GM18502 (cell line): ENCODE measurements around the gene ADAM29.
A peak's percentile ranks its signal among the peaks of the same experiment; 100 is the strongest.
"Not testable (repeated sequence)": the region's sequence is repeated elsewhere in the genome, so short reads cannot be mapped to it uniquely, and the experiment has no call there.

ENCODE experiments used
- ATAC-seq: cut with Tn5 transposase; IDR thresholded peaks from one replicate; pipeline ENCODE4 v1.9.1; 2021; ENCODE audit warnings: mild to moderate bottlenecking; ENCODE audit not compliant: unreplicated experiment, poor library complexity

Gene ADAM29

GRCh38 chr4:174918058-174918457 lies at the start of gene ADAM29:
ADAM29 (plus strand) TSS chr4:174918358; CDS start chr4:174975526, 57,168 bp downstream.
- no peak for ATAC-seq

DNA sequence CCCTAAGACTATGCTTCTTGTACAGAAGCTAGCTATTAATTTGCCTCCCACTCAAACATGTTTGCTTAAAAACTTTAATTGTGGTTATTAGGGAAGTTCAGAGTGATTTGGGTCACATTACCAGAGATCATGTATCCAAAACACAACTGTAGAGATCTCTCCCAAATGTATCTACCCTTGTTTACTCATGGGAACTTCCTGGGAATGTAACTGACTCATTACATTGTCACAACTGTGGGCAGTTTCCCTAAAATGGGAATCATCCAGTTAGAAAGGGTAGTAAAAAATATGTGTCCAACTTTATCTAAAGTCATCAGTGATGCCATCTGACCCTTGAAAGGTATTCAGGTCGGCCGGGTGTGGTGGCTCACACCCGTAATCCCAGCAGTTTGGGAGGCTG lies 48.8 kb upstream of the ADAM29 start:
- ATAC-seq: no peak

GRCh38 chr4:174870311-174870710 lies 47.8 kb upstream of the ADAM29 start:
- no peak for ATAC-seq

DNA sequence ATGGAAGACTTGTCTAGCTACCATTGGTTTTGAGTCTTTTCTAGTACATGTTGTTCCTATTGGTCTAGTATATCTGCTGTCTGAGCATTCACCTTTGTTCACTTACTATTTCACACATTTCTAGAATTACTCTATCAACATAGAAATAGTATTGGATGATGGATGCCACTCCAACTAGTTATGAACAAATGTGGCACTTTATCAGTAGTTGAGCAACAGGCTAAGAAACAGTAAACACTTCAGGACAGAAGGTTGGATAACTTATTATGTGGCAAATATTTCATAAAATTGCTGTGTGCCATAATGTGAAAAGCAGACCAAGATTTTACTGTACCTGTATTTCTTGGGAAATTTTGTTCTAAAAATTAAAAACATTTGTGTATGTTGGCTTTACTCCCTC lies 46.8 kb upstream of the ADAM29 start:
- ATAC-seq: no peak

DNA sequence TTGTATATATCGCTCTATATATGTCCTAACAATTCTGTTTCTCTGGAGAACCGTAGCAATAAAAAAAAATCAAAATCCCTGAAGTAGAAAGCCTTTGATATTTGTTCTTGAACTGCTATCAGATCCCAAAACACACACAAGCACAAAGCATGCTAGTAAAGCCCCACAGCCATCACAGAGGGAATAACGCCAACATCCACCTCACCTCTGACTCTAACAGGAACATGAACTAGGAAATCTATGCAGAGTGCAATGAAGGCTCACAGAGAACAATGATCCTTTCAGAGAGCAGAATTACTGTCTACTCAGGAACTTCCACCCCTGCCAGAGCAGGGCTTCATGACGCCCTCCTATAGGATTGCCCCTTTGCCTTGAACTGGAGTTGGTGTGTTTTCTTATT lies 45.0 kb upstream of the ADAM29 start:
- ATAC-seq: not testable (repeated sequence)

DNA sequence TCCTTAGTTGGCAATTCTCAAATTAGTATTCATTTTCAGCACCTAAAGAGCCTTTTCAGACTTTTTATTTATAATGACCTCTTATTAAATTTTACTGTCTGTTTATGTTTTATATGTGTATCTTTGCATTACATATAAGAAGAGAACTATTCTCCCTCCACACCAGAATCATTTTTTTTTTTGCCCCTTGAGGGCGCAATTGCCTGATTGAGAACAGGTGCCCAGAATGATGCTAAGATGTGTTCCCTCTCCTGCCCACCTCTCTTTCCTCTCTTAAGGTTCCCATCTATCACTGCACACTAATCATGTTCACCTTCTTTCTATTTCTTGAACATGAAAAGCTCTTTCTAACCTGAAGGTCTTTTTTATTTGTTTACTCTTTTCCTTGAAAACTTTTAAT lies 44.2 kb upstream of the ADAM29 start:
- peak; percentile 47 for ATAC-seq

- ATAC-seq: no peak
Observed at GRCh38 chr4:174874898-174875297, 43.3 kb upstream of the ADAM29 start.

DNA sequence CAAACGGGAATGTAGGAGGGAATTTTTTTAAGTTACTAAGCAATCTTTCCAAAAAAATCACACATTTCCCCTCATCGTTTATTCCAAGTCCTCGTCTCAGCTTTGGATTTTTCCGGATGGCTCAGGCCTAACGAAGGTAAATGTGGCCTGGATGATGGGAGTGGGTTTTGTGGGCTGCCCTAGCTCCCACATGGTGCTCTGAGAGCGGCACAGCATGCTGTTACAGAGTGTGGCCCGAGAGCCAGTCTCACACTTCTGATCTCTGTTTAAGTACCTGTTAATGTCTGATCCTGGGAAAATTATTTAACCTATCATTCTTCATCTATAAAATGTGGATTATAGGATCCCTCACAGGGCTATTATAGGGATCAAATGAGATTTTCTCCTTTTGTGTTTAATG lies 38.2 kb upstream of the ADAM29 start:
- ATAC-seq: no peak

DNA sequence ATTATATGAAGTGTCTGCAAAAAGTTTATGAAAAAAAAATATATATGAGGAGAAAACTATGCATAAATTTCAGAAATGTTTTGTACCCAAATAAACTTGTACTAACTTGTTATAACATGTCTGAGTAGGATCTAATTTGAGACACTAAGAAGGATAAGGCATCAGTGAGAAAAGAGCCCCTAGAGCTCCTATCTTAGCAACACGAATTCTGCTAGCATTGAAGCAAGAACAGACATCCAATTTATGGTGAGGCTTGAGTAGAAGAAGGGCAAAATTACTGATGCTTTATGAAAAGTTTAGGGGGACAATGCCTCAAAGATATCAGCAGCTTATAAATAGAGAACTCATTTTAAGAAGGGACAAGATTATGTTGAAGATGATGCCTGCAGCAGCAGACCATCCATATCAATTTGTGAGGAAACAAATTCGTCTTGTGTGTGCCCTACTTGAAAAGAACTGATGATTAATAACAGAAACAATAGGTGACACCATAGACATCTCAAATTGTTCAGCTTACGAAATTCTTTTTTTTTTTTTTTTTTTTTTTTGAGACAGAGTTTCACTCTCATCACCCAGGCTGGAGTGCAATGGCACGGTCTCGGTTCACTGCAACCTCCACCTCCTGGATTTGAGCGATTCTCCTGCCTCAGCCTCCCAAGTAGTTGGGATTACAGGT lies 35.7 kb upstream of the ADAM29 start:
- ATAC-seq: no peak

DNA sequence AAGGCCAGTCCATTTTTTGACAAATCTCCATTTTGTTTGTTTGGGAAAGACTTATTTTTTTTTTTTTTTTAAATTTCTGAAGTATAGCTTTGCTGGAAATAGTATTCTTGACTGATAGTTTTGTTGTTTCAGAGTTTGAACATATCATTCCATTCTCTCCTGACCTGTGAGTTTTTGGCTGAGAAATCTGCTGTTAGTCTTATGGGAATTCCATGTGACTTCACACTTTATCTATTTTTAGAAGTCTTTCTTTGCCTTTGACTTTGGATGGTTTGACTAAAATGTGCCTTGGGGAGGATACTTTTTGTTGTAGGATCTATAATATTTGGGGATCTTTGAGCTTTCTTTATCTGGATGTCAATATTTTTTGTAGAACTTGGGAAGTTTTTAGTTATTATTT lies 10.7 kb upstream of the ADAM29 start:
- no peak for ATAC-seq

DNA sequence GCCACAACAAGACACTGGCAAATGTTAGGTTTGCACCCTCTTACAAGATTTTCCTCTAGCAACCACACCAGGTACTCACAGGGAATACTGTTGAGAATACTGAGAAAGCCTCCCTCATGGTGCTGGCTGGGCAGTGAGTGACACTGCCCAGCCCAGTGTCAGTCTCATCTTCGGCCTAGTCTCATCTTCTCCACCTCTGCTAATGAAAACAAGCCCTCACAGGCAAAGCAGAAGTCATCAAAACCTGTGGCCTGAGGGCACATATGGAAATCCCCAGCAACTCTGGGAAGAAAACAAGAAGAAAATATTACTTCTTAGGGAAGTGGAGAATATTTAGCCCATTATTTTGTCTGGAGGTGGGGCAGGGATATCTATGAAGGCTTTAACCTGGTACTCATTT lies 7.9 kb upstream of the ADAM29 start:
- no peak for ATAC-seq

DNA sequence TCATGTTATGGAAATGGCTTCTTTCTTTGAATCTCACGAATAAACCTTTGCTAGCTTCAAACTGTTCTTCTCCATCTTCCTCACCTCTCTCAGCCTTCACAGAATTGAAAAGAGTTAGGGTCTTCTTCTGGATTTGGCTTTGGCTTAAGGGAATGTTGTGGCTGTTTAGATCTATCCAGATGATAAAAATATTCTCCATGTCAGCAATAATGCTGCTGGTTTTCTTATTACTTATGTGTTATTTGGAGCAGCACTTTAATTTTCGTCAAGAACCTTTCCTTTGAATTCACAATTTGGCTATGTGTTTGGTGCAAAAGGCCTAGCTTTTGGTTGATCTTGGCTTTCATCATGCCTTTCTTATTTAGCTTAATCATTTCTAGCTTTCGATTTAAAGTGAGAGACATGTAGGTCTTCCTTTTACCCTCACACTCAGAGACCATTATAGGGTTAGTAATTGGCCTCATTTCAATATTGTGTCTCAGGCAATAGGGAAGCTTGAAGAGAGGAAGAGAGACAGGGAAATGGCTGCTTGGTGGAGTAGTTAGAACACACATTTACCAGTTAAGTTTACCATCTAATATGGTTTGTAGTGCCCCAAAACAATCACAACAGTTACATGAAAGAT lies 5.1 kb upstream of the ADAM29 start:
- ATAC-seq: no peak

DNA sequence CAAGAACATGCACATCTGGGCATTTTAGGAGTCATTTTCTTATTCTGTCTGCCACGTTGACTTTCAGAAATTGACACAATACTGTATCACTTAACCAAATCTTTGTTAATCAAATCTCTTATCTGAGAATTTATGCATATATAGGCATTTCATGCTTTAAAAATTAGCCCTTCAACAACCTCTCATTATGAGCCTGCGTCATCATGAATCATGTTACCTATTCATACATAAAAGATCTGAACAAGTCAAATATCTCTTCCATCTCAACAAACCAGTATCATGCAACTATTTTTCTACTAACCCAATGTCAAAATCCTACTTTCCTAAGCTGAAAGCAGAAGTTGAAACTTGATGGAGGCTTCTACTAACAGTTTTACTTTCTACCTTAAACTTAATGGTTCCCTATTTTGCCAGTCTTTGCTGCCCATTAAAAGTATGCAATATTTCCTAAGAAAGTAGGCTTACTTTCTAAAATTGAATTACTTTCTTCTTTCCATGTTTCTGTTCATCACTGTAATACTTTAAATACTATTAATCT lies 1.8 kb downstream of the ADAM29 start:
- no peak for ATAC-seq

GRCh38 chr4:174926958-174927357 lies 8.8 kb downstream of the ADAM29 start:
- ATAC-seq: no peak

DNA sequence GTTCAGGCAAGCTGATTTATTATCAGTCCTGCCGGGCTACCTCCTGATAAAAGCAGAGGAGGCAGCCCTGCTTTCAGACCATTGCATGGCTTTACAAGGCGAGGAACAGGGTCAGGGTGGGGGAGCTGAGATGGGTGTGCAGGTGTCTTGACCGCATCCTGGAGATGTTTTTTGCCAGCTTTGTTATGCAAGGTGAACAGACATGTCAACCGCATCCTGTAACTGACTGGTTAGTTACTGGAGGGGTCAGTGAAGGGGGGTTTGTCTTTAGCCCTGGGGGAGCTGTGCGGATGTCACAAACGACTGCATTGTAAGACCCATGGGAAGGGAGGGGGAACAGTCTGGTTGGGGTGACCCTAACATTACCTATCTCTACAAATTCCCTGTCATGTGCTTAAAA lies 10.0 kb downstream of the ADAM29 start:
- ATAC-seq: no peak

DNA sequence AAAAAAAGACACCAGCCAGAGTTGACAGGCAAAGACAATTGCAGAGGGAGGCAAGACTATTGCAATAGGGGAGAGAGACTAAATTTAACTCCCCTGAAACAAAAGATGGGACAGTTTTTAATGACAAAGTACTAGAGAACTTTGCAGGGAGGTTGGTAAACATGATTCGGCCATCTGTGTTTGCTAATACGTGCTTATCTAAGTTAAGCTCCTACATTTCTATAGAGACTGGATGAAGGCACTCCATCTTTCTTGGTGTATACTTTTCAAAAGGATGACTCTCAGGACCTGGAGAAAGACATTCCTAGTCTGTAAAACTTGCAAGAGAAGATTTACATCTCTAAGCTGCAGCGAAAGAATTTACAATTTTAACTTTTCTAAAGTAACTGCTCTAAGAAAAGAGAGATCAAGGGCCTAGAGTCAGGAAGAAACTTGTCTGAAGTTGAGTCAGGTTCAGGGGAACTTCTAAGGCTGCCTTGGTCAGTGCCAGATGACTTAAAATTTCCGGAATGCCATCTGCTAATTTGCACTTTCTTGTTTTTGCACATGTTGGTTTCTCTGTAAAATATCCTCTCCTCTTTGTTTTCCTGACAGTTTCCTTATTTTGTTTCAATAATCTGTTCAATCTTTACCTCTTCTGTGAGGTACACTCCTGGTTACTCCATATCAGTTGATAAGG lies 10.6 kb downstream of the ADAM29 start:
- no peak for ATAC-seq

- ATAC-seq: no peak
Observed at GRCh38 chr4:174929346-174929745, 11.2 kb downstream of the ADAM29 start.

- no peak for ATAC-seq
Observed at GRCh38 chr4:174930895-174931294, 12.7 kb downstream of the ADAM29 start.

- no peak for ATAC-seq
Observed at GRCh38 chr4:174933083-174933482, 14.9 kb downstream of the ADAM29 start.

- no peak for ATAC-seq
Observed at GRCh38 chr4:174934360-174934759, 16.2 kb downstream of the ADAM29 start.

- ATAC-seq: no peak
Observed at GRCh38 chr4:174935607-174936006, 17.4 kb downstream of the ADAM29 start.
